ENCODE data around the gene NGEF.

GRCh38 chr2:232891621-232892071 lies 121.4 kb downstream of the NGEF start:
- no peak for TF ChIP-seq CTCF (conservative IDR thresholded peaks at IDR 0.05 in 1 of 2, IDR thresholded peaks at IDR 0.05 in 1 of 2; ENCODE audit: extremely low read depth in 1 of 2, insufficient read depth in 1 of 2, low read depth in 1 of 2, low read length in 2 of 2)
- TF ChIP-seq EZH2 (IDR thresholded peaks at IDR 0.05; ENCODE audit: borderline replicate concordance, low read length) = no peak
